Keratinocyte (primary cell): ENCODE data around the gene DDX4.

Experiments used
- CTCF ChIP-seq, 3 experiments: IDR thresholded peaks in 1 of 3; conservative IDR thresholded peaks in 1 of 3; optimal IDR thresholded peaks in 1 of 3; 2 replicates in 2 of 3; 3 replicates in 1 of 3; pipeline versions ENCODE3 to v1.5.1; 2011; ENCODE audit warnings: low read length in 3 of 3, mild to moderate bottlenecking in 3 of 3, moderate library complexity in 2 of 3, control low read depth in 1 of 3, inconsistent platforms in 1 of 3; ENCODE audit not compliant: insufficient read depth in 2 of 3; ENCODE audit errors: extremely low read depth in 1 of 3
- EZH2 ChIP-seq: IDR thresholded peaks from one replicate; pipeline ENCODE4 v1.6.1; 2012; ENCODE audit warnings: inconsistent platforms, mild to moderate bottlenecking, low read length, moderate library complexity

GRCh38 chr5:55699041-55699688 lies 38.7 kb upstream of the DDX4 start:
- no peak for TF ChIP-seq CTCF (optimal IDR thresholded peaks at IDR 0.05 in 1 of 3, IDR thresholded peaks at IDR 0.05 in 1 of 3, conservative IDR thresholded peaks at IDR 0.05 in 1 of 3; ENCODE audit: extremely low read depth in 1 of 3, insufficient read depth in 2 of 3, low read length in 3 of 3)
- no peak for TF ChIP-seq EZH2
